ENCODE measurements around the gene SUPT5H. TPM values are rescaled to one million over a fixed set of nuclear protein-coding genes. Genes with fewer than 3 reads are reported as not detected.
A peak's percentile ranks its signal among the peaks of the same experiment; 100 is the strongest.

Gene SUPT5H
- total and polyA plus RNA-seq, 2 of the 13 experiments (the other 11 are each of a cell fraction or from before 2014, with no cell fraction given): 48.2 to 51.7 TPM

DNA sequence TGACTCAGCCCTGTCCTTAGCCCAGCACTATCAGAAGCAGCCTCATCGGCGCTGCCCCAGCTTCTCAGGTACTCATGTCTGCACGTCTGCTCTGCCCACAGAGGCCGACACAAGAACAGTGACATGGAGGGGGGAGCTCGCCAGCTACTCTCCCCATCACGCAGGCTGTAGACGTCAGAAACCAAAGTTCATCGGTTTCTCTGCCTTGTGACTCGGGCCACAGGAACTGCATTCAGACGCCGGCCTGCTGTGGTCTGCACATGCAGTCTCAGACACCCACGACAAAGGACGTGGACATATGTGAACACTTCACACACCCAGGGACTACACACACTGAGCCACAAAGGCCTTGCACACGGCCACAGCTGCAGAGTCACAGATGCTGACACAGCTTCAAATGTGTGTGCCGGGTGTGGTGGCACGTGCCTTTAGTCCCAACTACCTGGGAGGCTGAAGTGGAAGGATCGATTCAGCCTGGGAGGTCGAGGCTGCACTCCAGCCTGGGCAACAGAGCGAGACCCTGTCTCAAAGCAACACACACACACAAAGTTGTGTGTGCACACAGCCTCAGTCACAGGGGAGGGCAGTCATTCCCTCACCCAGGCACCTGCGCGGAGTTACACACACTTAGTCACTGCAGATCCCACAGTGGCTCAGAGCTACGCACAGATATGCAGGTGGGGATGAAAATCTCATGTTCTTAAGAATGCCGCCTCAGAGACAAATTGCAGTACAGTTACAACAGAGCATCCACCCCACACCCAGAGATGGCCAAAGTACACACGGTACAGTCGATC is 43.6 kb upstream of the SUPT5H start (continued):
- TF ChIP-seq, protein P1, sequence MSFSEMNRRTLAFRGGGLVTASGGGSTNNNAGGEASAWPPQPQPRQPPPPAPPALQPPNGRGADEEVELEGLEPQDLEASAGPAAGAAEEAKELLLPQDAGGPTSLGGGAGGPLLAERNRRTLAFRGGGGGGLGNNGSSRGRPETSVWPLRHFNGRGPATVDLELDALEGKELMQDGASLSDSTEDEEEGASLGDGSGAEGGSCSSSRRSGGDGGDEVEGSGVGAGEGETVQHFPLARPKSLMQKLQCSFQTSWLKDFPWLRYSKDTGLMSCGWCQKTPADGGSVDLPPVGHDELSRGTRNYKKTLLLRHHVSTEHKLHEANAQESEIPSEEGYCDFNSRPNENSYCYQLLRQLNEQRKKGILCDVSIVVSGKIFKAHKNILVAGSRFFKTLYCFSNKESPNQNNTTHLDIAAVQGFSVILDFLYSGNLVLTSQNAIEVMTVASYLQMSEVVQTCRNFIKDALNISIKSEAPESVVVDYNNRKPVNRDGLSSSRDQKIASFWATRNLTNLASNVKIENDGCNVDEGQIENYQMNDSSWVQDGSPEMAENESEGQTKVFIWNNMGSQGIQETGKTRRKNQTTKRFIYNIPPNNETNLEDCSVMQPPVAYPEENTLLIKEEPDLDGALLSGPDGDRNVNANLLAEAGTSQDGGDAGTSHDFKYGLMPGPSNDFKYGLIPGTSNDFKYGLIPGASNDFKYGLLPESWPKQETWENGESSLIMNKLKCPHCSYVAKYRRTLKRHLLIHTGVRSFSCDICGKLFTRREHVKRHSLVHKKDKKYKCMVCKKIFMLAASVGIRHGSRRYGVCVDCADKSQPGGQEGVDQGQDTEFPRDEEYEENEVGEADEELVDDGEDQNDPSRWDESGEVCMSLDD (CRISPR knock-in tag; IDR thresholded peaks at IDR 0.05; ENCODE audit: borderline replicate concordance): no peak
- peak; percentile 47 for TF ChIP-seq CEBPG (CRISPR knock-in tag; IDR thresholded peaks at IDR 0.05)
- TF ChIP-seq RXRA (CRISPR knock-in tag; IDR thresholded peaks at IDR 0.05): peak; percentile 75; the same call in 1 of the 2 replicates
- peak; percentile 71; the same call in 1 of the 2 replicates for TF ChIP-seq DZIP1 (CRISPR knock-in tag; IDR thresholded peaks at IDR 0.05)
- TF ChIP-seq ZNF232 (CRISPR knock-in tag; IDR thresholded peaks at IDR 0.05; ENCODE audit: borderline replicate concordance): peak; percentile 85; the same call in 1 of the 2 replicates
- TF ChIP-seq ISL2 (CRISPR knock-in tag; IDR thresholded peaks at IDR 0.05): peak; percentile 62
- peak; percentile 60 for TF ChIP-seq GATAD1 (CRISPR knock-in tag; IDR thresholded peaks at IDR 0.05)
- no peak for TF ChIP-seq CBX1 (IDR thresholded peaks at IDR 0.05; ENCODE audit: low read depth)
- no peak for TF ChIP-seq MIER2 (CRISPR knock-in tag; IDR thresholded peaks at IDR 0.05)
- TF ChIP-seq ZNF12 (CRISPR knock-in tag; IDR thresholded peaks at IDR 0.05): no peak; the same call in 1 of the 2 replicates
- TF ChIP-seq ZNF564 (CRISPR knock-in tag; IDR thresholded peaks at IDR 0.05): no peak; the same call in 1 of the 2 replicates
- TF ChIP-seq ZSCAN30 (CRISPR knock-in tag; IDR thresholded peaks at IDR 0.05): no peak
- peak; percentile 63; the same call in 1 of the 2 replicates for TF ChIP-seq ZNF83 (CRISPR knock-in tag; IDR thresholded peaks at IDR 0.05; ENCODE audit: borderline replicate concordance)
- no peak for TF ChIP-seq HOXA7 (CRISPR knock-in tag; IDR thresholded peaks at IDR 0.05)
- no peak; the same call in 1 of the 2 replicates for TF ChIP-seq ZFP1 (CRISPR knock-in tag; IDR thresholded peaks at IDR 0.05)
- TF ChIP-seq MIER3 (CRISPR knock-in tag; IDR thresholded peaks at IDR 0.05; ENCODE audit: borderline replicate concordance): peak; percentile 12; the same call in 1 of the 2 replicates
- TF ChIP-seq ZXDC (CRISPR knock-in tag; IDR thresholded peaks at IDR 0.05): 0 out of 2 replicates have a peak, but pooled peaks have one; percentile 67
- no peak for TF ChIP-seq ZZZ3 (CRISPR knock-in tag; IDR thresholded peaks at IDR 0.05; ENCODE audit: borderline replicate concordance)
- peak; percentile 97 for TF ChIP-seq ZNF772 (CRISPR knock-in tag; IDR thresholded peaks at IDR 0.05)
- TF ChIP-seq ZNF547 (CRISPR knock-in tag; IDR thresholded peaks at IDR 0.05): peak; percentile 59; the same call in 1 of the 2 replicates
- TF ChIP-seq, protein P2, sequence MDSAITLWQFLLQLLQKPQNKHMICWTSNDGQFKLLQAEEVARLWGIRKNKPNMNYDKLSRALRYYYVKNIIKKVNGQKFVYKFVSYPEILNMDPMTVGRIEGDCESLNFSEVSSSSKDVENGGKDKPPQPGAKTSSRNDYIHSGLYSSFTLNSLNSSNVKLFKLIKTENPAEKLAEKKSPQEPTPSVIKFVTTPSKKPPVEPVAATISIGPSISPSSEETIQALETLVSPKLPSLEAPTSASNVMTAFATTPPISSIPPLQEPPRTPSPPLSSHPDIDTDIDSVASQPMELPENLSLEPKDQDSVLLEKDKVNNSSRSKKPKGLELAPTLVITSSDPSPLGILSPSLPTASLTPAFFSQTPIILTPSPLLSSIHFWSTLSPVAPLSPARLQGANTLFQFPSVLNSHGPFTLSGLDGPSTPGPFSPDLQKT (CRISPR knock-in tag; IDR thresholded peaks at IDR 0.05; ENCODE audit: borderline replicate concordance): no peak
